Measurements from ENCODE around the gene TSPOAP1. TPM values are rescaled to one million over a fixed set of nuclear protein-coding genes. Genes with fewer than 3 reads are reported as not detected.

TSPOAP1 gene
- total RNA-seq, 1 experiment from 2014 or later = 4.3 TPM

DNA sequence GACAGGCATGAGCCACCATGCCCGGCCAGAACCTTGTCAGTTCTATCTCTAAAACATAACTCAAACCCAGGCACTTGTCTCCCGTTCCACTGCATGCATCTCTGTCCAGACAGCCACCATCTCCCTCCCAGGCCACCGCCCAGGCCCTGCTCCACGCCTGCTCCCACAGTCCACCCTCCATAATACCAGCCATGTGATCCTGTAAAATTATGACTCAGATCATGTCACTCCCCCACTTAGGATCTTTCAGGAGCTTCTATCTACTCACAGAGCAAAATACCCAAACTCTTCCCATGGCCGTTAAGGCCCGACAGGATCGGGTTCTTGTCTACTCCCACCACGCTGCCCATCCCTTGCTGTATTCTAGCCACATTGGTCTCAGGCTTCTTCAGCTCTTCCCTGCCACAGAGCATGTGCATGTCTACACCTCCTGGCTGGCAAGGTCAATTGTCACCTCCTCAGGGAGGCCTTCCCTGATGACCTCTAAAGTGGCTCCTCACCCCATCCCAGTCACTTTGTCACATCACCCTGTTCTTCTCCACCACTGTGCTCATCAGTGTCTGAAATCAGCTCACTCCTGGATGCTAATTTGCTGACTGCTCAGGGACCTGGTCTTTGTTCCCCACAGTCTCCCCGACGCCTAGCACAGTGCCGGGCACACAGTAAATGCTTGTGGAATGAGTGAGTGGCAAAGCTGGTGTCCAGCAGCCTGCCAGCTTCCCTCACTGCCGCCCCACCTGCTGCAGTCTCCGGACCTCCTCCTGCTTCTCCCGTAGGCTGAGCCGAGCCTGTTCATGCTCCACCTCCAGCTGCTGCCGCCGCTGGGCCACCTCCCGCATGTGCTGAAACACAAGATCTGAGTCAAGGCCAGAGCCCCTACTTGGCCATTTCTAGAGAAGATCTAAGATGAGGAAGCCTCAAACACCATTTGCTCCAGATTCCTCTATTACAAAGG lies 6.7 kb downstream of the TSPOAP1 start:
- ATAC-seq (peak; percentile 21), DNase-seq (peak; percentile 40)
- ChIA-PET POLR2A (ENCODE audit: unreplicated experiment) (no interaction called here), CTCF (interaction anchor here (0.5 to 0.6 kb wide), 2 partner anchors 95 to 274 kb away, joined by 3 read pairs; partner anchors contain the start of gene RNF43)
- H3K4me3 ChIP-seq (ENCODE audit: low read length) = no peak overlapping the region
- no peaks in the 10 kb centered on the region for H3K9me3 ChIP-seq (ENCODE audit: low read length)
- H2AFZ ChIP-seq (ENCODE audit: low read length) = no peak overlapping the region
- H3K27me3 ChIP-seq (ENCODE audit: low read length) = no peaks in the 10 kb centered on the region
- H3F3A ChIP-seq (ENCODE audit: low read length, unreplicated experiment) = no peaks in the 10 kb centered on the region
- no peaks in the 10 kb centered on the region for H3K9me2 ChIP-seq (replicated peaks; ENCODE audit: low read length)
- H3K9ac ChIP-seq (ENCODE audit: low read length) = no peak overlapping the region
- H3K4me2 ChIP-seq (ENCODE audit: low read length) = no peak overlapping the region
- H4K20me1 ChIP-seq (ENCODE audit: low read length) = no peaks in the 10 kb centered on the region
- intact Hi-C loops (cut with micrococcal nuclease) = no loop called here
- H3K36me3 ChIP-seq (ENCODE audit: low read depth, low read length) = no peaks in the 10 kb centered on the region
- TF ChIP-seq EZH2 (IDR thresholded peaks at IDR 0.05; ENCODE audit: low read length, unreplicated experiment) (no peak), EZH2phosphoT487 (IDR thresholded peaks at IDR 0.05; ENCODE audit: borderline replicate concordance, low read length) (no peak)
- TF ChIP-seq, protein P1, sequence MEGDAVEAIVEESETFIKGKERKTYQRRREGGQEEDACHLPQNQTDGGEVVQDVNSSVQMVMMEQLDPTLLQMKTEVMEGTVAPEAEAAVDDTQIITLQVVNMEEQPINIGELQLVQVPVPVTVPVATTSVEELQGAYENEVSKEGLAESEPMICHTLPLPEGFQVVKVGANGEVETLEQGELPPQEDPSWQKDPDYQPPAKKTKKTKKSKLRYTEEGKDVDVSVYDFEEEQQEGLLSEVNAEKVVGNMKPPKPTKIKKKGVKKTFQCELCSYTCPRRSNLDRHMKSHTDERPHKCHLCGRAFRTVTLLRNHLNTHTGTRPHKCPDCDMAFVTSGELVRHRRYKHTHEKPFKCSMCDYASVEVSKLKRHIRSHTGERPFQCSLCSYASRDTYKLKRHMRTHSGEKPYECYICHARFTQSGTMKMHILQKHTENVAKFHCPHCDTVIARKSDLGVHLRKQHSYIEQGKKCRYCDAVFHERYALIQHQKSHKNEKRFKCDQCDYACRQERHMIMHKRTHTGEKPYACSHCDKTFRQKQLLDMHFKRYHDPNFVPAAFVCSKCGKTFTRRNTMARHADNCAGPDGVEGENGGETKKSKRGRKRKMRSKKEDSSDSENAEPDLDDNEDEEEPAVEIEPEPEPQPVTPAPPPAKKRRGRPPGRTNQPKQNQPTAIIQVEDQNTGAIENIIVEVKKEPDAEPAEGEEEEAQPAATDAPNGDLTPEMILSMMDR (conservative IDR thresholded peaks at IDR 0.05; ENCODE audit: low read depth, low read length) = no peak
- H3K79me2 ChIP-seq (ENCODE audit: low read length) = no peaks in the 10 kb centered on the region
- peaks cover 15% of the 10 kb centered on the region for H3K4me1 ChIP-seq (ENCODE audit: insufficient read depth, low read length)
- no TSS peak for BruUV-seq (replicated peaks)
- no peak overlapping the region for H3K27ac ChIP-seq (ENCODE audit: low read length)

DNA sequence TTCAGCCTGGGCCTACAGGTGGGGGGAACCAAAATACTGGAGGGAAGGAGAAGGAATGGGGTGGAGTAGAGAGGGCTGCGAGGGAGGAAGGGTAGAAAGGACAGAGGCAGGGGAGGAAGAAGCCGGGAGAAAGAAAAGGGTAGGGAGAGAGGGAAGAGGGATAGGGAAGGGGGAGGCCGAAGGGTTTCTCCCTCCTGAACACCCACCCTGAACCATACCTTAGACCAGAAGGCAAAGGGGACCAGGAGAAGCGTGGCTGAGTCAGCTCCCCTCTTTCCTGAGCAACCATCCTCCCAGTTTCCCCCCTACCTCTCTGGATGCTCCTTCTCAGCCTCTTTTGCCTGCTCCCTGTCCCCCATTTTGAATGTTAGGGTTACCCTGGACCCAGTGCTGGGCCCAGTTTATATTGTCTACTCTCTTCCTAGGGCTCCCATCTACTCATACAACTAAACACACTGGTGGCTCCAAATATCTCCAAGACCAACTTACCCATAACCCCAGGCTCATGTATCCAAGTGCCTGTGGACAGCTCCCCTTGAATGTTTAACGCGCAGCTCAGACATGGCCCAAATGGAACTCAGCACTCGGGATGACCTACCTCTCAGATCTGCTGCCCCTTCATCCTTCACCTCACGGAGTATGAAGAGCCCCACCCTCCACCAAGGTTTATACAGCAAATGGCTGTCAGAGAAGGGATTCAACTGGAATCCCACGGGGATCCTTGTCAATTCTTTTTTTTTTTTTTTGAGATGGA lies 7.8 kb downstream of the TSPOAP1 start:
- H4K20me1 ChIP-seq (ENCODE audit: low read length) = no peaks in the 10 kb centered on the region
- intact Hi-C loops (cut with micrococcal nuclease) = no loop called here
- no peaks in the 10 kb centered on the region for H3F3A ChIP-seq (ENCODE audit: low read length, unreplicated experiment)
- H3K27ac ChIP-seq (ENCODE audit: low read length) = no peak overlapping the region
- no peaks in the 10 kb centered on the region for H3K9me3 ChIP-seq (ENCODE audit: low read length)
- no peak overlapping the region for H3K9ac ChIP-seq (ENCODE audit: low read length)
- no peak overlapping the region for H3K4me2 ChIP-seq (ENCODE audit: low read length)
- H3K36me3 ChIP-seq (ENCODE audit: low read depth, low read length) = no peaks in the 10 kb centered on the region
- no peaks in the 10 kb centered on the region for H3K9me2 ChIP-seq (replicated peaks; ENCODE audit: low read length)
- ATAC-seq (no peak), DNase-seq (no peak)
- H3K4me1 ChIP-seq (ENCODE audit: insufficient read depth, low read length) = peaks cover 18% of the 10 kb centered on the region
- H3K27me3 ChIP-seq (ENCODE audit: low read length) = no peaks in the 10 kb centered on the region
- H2AFZ ChIP-seq (ENCODE audit: low read length) = no peak overlapping the region
- no peaks in the 10 kb centered on the region for H3K79me2 ChIP-seq (ENCODE audit: low read length)
- no TSS peak for BruUV-seq (replicated peaks)
- no peak overlapping the region for H3K4me3 ChIP-seq (ENCODE audit: low read length)
- POLR2A ChIA-PET (ENCODE audit: unreplicated experiment) = no interaction called here
- CTCF ChIA-PET = interaction anchor here (0.5 kb wide), 1 partner anchor 275 kb away, joined by 3 read pairs; no protein-coding TSS in a partner anchor
- TF ChIP-seq EZH2 (IDR thresholded peaks at IDR 0.05; ENCODE audit: low read length, unreplicated experiment) = no peak
- TF ChIP-seq, protein P1 (conservative IDR thresholded peaks at IDR 0.05; ENCODE audit: low read depth, low read length) = no peak
- no peak for TF ChIP-seq EZH2phosphoT487 (IDR thresholded peaks at IDR 0.05; ENCODE audit: borderline replicate concordance, low read length)

Measured in PC-3 (cell line).